ENCODE measurements around the gene LGALS8.

- TF ChIP-seq RFX5 (IDR thresholded peaks at IDR 0.05) = no peak
- no peak for TF ChIP-seq POLR2A (IDR thresholded peaks at IDR 0.05; ENCODE audit: low read length)
- TF ChIP-seq SMC3 (IDR thresholded peaks at IDR 0.05) = no peak
- no peak for TF ChIP-seq CTCF (IDR thresholded peaks at IDR 0.05)
- no peak for TF ChIP-seq POLR2AphosphoS2 (conservative IDR thresholded peaks at IDR 0.05; ENCODE audit: low read length)
Observed at GRCh38 chr1:236492378-236492777, 31.4 kb upstream of the LGALS8 start.

All from A549 (cell line).